NAMALWA (cell line): ENCODE results near the gene ATE1.

Experiments
- DNase-seq: peaks from one replicate; pipeline ENCODE4 v3.0.0-alpha.2; 2015; ENCODE audit warnings: low spot score

The ATE1 gene

DNA sequence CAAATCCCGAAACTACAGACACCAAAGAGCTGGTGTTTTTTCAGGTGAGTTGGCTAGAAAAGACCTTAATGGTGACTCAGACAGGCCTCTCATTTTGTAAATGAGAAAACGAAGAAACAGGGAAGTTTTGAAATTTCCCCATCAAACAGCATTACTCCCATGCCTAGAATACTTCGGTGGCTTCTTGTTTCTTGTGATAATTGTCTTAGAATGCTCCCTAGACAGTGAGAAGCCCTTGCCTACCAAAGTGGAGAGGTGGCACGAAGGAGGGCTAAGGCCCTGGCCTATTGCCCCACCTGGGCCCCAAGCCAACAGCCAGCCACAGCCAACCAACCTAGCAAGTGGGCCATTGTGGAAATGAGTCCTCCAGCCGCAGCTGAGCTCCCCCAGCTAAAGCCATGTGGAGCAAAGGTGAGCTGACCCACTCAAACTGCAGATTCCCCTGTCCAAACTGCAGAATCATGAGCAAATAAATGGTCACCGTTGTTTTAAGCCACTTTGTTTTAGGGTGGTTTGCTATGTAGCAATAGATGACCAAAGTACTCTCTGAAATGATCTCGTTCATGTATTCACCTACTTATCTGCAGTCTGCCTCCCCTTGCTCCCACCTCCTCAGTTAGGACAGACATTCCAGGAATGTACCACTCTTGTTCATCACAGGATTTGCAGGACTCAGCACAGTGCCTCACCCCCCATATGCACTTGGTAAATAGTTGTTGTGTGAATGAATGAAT, 231.9 kb downstream of the ATE1 start:
- DNase-seq: no peak

DNA sequence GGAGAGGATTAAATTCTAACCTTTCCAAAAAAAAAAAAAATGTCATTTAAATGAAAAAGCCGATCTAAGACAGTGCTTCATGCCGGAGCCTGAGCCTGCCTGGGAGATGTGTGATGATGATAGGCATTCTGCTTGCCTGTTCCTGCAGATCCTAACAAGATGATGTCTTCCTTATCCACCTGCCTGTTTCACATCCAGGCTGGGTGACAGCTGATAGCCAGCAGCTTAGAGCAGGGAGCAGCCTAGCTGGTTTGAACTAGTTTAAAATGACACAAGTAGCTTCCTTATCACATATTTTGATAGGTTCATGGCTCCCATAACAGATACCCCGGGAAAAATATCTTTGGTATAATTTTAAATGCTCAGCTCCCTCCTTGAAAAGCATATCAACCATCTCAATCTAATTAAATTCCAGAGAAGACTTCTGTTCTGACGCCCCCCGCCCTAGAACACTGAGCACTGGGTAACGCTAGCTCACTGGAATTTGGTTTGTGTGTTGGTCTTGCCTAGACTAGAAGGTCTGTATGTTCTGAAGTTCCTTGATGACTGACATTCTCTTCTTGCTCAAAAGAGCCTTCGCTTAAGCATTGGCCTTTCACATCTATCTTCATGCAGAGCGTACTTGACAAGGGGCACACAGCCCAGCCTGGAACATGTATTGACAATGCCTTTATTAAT, 232.7 kb downstream of the ATE1 start:
- DNase-seq: no peak

DNA sequence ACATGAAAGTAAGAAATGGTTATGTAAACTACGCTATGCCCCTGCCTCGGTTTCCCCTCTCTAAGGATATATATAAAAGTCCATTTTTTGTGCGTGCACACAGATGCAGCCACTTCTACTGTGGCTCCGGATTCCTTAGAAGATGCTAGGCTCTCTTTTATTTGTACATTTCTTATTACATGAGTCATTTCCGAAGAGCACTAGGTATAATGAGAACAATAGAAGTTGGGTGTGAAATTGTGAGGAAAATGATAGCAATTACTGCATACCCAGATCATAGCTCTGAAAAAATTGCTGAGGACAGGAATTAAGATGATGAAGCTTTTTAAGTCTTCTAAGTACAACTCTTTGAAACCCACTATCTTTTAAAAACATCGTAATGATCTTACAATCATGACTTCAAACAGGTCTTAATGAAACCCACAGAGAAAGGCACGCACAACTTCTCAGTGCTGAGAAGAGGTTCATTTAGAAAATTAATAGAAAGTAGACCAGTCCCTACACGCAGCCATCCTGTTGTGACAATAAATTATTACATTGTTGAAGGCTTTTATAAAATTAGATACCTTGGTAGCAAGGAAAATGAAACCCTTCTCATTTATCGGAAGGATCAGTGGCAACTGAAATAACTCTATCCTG, 233.4 kb downstream of the ATE1 start:
- no peak for DNase-seq

DNA sequence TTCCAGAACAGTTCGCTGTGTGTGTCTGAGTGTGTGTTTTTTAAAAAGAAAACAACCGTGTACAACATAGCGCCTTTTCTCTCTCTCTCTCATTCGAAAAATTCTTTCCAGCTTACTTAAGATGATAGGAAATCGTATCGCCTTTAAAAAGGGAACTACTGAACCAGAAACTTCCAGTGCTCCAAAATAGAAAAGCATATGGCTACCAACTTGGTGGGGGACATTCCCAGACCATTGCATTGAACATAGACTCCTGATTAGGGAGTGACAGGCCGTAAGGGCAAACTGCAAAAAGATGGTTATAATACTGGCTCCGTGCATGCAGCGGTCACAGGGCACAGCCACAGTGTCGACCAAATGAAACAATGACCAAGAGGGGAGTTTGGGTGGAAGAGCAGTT, 235.2 kb downstream of the ATE1 start:
- DNase-seq: no peak

DNA sequence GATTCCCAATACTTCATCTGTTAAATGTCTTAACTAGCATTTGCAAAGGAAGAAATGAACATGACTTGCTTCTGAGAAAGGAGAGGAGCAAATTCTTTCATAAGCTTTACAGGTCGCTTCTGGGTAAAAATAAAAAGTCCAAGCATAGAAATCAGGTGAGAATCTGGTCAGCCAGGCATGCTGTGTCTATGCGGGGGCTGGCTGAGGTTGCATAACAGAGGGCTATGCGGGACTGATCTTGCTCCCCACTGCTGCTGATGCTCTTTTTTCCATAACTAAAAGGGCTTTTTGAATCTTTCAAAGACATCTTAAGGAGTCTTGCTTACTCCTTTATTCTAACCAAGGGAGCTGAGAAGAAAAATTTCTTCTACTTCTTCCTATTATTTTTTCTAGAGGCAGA, 236.9 kb downstream of the ATE1 start:
- DNase-seq: no peak
